GM19395 (cell line): Measurements from ENCODE around the gene OR6S1.
"Not testable (repeated sequence)": the region's sequence is repeated elsewhere in the genome, so short reads cannot be mapped to it uniquely, and the experiment has no call there.

Experiments
- ATAC-seq: cut with Tn5 transposase; IDR thresholded peaks from one replicate; pipeline ENCODE4 v1.9.1; 2021; ENCODE audit warnings: mild to moderate bottlenecking, moderate library complexity; ENCODE audit not compliant: unreplicated experiment

OR6S1 gene

DNA sequence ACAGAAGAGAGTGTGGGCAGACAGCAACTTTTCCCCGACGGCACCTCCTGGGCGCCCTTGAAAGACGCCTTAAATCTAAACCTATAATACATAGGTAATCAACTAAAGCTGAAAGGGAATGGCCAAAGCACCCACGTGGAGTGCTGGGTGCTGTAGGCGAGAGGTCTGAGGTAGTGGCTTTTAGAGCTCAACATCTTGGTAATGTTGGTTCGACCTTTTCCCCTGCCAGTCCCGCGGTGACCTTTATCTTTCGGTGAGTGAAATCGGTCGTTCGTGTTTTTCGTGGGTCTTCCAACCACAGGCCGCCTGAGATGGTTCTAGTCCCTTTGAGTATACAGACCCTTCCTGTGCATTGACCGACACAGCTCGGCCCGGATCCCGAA is 9.1 kb downstream of the OR6S1 start:
- peak; percentile 19 for ATAC-seq

DNA sequence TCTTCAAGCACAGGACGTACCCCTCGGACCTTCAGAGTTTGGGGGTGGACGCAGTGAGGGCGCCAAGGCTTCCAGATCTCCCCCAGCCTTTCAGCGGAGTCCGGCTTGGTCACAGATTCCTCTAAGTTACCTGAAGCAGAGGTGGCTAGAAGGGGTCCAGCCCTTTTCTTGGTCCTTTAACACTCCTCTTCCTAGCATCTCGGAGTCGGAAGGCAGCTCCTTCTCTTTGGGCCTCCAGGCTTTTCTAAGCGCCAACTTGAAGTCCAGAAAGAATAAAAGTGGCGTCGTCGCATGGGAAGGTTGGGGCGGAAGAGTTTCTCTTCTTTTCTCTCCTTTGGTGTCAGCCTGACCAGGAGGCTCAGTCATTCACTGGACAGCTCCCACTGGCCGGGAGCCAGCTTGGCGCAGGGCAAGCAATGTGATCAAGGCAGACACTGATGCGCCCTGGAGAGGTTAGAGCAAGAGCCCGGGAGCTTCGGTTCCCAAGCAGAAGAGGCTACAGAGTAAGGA is 9.6 kb downstream of the OR6S1 start:
- ATAC-seq, result no peak

DNA sequence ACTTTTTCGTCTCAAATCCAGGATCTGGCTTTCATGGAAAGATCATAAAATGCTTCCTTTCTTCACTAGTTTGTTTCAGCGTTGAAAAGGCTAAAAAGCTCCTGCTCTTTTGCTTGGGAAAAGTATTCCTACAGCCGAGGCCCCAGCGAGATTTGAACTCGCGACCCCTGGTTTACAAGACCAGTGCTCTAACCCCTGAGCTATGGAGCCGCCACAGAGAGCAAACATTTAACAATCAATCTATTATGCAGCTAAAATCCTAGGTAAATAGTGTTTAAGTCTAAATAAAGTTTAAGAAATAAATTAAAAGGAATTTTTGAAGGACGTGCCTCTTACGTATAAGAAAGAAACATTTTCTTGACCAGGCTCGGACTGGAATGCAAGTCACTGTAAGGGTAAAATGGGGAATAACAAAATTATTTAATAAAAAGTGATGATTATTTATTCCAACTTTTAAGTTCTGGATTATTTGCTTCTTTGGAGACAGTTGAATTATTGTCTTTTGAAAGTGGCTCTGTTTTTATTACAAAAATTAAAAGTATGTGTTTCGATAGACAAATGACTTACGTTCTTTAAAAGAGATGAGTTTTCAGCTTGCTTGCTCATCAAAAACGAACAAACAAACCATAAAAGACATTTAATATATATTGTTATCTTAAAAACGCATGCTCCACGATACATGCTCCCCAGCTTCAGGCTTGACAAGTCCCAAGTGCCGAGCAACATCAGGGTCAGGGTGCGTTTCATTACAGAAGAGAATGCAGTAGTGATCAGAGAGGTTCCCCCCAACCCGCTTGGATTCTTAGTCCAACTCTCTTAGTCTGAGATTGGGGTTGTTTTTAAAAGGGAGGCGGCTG is 10.2 kb downstream of the OR6S1 start:
- ATAC-seq, result no peak

DNA sequence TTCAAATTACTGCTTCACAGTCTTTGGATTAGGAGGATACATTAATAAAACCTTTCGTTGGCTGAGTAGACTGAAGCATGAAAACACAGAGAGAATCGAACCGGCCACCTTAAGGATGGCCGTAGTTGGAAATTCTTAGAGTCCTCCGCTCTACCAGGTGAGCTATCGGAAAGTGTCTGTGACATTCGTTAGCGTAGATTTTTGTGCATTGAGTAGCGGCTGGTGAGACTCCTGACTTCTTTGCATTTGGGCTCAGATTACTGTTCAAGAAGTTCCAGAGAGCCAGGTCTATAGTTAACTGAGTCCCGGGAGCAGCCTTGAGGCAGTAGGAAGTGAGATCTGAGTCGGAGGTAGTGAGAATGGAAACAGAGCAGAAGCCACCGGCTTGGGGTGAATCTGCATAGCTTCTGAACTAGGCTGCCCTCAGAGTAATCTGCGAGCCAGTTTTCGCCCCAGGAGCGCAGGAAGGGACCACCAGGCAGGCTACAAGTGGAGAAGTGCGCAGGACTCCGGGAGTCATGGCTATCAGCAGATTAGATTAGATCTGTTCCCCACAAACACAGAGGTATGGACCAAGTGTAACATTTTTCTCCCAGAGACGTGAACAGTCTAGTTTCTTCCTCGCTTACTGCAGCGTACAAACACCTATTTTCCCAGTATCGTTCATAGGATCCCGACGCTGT is 11.0 kb downstream of the OR6S1 start:
- ATAC-seq, result peak; percentile 33

DNA sequence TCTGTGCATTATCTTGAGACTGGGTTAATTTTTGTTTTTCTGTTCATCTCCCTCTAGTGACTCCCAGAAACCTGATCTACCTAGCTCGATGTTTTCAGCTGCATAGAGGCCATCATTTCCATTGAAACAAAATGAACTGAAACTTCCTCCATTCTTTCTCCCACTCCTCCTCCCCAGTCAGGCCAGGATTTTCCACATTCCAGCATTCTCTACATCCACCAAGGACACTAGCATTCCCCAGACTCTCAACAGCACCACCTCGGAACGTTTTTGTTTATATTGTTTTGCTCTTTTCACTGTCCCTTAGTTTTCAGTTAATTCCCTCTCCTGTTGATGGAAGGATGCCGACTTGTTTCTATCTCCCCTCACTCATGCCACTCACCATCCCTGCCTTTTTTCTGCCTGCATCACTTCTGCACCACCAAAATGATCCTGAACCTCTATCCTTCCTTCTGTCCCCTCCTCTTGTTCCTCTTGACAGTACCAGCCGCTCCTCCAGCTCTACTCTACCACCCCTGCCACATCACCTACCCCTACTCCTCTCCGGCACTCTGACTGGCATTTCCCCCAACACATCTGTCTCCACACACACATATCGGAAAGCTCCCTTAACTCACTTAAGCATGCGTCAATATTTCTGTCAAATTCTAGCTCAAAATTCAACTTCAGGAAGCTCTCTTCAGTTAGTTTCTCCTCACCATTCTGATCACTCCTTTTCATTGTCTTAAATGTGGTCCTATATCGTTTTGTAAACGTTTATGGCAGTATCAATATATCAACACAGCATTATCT is 13.2 kb downstream of the OR6S1 start:
- ATAC-seq, result no peak

DNA sequence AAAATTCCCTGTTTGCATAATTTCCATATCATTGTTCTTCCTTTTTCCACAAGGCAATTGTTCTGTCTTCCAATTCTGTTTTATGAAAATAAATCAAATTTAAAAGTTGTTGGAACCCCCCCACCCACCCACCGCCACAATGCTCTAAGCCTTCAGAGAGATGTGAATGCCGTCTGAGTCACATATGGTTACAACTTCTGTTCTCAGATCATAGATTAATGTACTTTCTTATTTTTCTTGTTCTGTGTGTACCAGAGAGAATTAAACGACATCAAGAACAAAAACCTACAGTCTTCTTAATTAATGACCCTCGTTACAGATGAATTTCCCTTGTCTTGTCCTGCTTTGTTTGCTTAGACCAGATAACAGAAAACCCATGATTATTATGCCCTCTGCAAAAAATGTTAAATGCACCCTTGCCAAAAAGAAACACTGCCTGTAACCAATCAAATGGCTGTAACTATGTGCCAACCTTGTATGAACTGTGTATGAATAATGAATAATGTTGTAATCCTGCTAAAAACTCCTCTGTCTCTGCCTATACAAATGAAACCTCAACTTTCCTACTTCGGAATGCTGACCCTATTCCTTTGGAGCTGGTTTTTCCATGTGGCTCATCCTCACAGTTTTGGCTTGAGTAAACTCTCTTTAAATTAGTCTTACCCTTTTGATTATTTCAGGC is 14.0 kb downstream of the OR6S1 start:
- no peak for ATAC-seq

DNA sequence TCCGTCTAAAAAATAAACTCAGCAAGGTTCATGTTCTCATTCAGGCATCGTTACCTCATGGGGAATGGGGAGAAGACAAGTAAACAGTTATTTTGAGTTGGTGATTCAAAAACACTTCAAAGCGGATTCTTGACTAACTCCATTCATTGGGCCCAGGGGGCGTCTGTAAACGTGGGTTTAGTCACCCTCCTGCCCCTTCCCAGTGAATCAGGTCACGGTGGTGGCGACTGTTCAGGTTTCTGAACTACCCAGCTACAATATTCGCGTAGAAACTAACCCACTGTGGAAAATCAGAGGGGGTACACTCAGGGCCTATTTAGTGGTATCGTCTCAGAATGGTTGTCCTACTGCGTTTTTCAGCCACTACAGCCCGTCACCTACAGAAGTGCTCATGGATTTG is 15.2 kb downstream of the OR6S1 start:
- no peak for ATAC-seq

DNA sequence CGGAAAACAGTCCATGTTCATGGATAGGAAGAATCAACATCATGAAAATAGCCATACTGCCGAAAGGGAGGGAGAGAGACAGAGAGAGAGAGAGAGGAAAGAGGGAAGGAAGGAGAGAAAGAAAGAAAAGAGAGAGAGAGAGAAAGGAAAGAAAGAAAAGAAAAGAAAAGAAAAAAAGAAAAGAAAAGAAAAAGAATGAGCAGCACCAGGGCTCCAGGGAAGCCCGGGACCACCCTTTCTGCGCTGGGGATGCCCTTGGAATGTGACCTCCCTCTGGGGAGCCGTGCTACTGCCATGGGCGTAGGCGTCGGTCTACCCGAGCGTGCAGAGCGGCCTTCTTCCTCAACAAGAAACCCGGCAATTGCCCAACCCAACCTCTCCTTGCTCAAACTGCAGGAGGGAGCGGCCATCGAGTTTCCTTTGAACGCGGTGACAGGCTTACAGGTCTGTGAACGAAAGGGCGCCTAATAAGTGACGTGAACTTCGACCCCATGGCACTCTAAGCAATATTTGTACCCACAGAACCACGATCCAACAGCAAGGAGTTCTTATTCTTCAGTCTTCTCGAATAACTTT is 16.9 kb downstream of the OR6S1 start:
- ATAC-seq, result peak; percentile 41

- ATAC-seq, result no peak
These were observed 17.7 kb downstream of the OR6S1 start for GRCh38 chr14:20623798-20624197.

GRCh38 chr14:20622816-20623291 is 18.6 kb downstream of the OR6S1 start:
- ATAC-seq, result no peak

GRCh38 chr14:20620798-20621478 is 20.6 kb downstream of the OR6S1 start:
- ATAC-seq, result no peak

DNA sequence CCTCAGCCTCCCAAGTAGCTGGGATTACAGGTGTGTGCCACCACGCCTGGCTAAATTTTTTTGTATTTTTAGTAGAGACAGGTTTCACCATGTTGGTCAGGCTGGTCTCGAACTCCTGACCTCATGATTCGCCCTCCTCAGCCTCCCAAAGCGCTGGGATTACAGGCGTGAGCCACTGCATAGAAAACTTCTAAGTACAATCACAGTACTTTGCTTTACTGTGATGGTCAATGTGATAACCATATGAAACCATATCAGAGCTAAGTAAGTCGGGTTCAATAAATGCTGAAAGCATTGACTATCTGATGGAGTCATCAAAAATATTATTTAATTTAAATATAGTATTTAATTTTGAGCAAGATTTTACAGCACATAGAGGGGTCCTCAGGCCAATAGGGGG is 21.8 kb downstream of the OR6S1 start:
- ATAC-seq, result not testable (repeated sequence)

- ATAC-seq, result no peak
These were observed 23.2 kb downstream of the OR6S1 start for GRCh38 chr14:20618271-20618749.

DNA sequence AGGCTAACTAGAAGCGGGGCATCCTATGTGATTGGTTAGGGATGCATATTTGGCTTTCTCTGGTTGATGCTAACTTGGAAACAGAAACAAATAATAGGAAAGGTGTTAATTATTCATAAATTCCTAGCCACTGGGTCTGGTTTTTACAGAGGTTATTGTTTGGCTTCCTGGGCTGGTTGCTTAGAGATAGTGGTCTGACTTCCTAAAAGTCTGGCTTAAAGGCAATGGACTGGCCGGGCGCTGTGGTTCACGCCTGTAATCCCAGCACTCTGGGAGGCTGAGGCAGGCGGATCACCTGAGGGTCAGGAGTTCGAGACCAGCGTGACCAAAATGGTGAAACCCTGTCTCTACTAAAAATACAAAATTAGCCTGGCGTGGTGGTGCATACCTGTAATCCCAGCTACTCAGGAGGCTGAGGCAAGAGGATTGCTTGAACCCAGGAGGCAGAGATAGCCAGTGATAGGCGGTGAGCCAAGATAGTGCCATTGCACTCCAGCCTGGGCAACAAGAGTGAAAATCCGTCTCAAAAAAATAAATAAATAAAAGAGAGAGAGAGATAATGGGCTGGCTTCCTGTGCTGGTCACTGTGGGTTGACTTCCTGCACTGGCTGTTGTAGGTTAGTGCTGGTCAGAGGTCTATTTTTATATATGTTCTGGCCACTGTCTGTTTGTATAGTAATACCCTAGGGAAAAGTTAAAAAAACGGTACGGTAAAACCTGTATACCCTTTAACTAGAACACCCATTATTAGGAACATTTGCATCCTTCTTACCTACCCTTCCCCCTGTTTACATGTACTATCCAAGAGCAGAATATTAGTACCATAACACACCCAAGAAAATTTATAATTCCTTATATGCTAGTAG is 24.1 kb downstream of the OR6S1 start:
- ATAC-seq, result peak; percentile 34

DNA sequence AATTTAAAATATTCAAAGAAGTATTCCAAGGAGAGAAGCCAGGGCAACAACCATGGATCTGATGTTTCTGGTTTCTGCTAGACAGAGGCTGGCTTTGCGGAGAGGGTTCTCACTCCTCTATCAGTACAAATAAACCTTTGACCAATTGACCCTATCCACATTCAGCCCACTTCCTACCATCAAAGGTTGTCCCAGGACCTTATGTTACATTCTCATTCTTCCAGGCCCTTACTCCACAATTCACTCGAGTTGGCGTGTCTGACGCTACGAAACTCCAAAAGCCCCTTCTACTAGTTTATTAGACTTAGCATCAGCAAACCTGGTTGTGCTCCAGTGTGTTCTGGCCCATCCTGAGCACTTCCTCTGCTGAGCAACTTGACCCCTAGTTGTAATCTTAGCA is 25.5 kb downstream of the OR6S1 start:
- no peak for ATAC-seq

DNA sequence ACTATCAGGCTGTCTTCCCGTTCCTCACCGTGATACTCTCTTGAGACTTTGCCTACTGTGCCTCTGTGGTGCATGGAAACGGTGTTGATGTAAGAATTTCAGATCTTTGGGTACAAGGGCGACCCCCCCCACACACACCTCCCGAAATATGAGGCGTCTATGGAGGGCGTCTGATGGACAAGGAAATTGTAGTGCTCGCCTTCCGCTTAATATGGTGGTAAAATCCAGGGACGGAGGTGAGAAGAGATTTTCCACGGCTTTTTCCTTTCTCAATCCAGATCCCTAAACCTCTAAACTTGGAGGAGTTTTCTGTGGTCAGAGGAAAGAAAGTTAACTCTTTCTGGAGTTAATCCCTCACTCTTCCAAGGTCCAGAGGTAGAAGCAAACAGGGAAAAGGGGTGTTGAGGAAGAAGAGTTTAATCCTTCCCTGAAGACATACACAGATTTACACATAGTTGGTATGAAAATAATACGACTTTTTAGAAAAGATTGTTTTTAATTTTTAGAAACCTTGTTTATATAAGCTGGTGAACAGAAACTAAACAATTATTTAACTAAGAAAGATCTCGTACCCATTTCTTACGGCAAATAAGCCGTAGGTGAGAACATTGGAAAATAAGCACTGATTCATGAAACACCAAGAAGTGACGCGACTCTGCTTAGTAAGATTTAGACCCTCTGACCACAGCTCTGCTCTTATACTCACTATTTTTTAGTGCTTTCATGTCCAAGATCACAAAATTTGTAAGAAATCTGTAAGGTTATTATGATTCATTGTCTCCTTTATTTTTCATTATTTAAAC is 27.3 kb downstream of the OR6S1 start:
- ATAC-seq, result peak; percentile 11

DNA sequence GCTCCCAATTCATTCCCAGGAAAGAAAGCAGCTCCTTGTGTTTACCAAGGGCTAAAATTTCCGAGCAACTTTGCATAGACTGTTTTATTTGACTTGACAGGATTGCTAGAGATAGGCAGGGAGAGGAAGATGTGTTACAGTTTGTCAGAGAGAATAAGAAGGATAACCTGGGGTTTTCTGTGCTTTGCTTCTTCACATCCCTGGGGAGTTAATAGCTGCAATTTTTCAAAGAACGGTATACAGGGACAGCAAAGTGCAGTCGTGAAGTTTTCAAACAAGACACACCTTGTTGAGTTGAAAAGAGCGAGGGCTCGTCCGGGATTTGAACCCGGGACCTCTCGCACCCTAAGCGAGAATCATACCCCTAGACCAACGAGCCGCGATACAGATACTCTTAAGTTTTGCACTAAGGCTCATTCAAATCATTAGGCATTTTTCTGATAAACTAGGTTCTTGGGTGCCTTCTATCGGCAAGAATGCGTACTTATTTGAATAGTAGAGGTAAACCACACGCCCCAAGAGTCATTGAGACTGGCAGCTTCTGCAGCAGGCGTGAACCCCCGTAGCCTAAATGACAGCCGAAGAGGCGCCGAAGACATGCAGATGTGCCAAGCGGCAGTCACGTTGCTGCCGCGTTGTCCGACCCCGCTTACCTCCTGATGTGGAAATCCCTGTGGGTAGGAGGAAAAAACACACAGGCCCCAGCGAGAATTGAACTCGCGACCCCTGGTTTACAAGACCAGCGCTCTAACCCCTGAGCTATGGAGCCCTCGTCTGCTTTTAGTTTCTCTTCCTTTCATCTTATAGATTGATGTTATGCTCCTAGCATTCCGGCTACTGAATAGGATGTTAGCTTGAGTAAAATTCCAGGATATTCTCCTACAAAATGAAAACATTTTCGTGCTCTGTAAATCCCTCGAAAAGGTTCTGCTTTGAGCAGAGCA is 28.1 kb downstream of the OR6S1 start:
- ATAC-seq, result peak; percentile 62
